ENCODE results near the gene UBR1.

DNA sequence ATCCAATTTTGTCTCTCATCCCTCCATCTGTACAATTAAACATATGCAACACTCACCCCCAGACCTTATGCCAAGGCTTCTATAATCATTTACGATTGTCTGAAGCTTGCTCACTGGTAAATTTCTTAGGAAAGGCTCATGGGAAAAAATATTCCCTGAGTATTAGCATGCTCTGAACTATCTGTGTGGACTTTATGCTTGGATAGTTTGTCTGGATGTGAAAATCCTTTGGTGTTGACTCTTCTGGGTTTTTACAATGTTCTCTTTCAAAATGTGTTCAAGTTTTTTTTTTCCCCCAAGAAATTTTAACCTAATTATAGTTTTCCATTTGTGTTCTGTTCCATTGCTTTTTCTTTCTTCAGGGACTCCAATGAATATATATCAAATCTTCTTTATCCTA is 165.3 kb downstream of the UBR1 start:
- TF ChIP-seq POLR2A (IDR thresholded peaks at IDR 0.05) (no peak), POLR2AphosphoS5 (IDR thresholded peaks at IDR 0.05) (no peak)
- TF ChIP-seq, protein P1, sequence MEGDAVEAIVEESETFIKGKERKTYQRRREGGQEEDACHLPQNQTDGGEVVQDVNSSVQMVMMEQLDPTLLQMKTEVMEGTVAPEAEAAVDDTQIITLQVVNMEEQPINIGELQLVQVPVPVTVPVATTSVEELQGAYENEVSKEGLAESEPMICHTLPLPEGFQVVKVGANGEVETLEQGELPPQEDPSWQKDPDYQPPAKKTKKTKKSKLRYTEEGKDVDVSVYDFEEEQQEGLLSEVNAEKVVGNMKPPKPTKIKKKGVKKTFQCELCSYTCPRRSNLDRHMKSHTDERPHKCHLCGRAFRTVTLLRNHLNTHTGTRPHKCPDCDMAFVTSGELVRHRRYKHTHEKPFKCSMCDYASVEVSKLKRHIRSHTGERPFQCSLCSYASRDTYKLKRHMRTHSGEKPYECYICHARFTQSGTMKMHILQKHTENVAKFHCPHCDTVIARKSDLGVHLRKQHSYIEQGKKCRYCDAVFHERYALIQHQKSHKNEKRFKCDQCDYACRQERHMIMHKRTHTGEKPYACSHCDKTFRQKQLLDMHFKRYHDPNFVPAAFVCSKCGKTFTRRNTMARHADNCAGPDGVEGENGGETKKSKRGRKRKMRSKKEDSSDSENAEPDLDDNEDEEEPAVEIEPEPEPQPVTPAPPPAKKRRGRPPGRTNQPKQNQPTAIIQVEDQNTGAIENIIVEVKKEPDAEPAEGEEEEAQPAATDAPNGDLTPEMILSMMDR (IDR thresholded peaks at IDR 0.05): no peak

All from transverse colon (tissue), 4 donors.